Frontal cortex (tissue), 4 donors: ENCODE results near the gene PIAS3. TPM values are rescaled to one million over a fixed set of nuclear protein-coding genes. Genes with fewer than 3 reads are reported as not detected.
"Not testable (repeated sequence)": the region's sequence is repeated elsewhere in the genome, so short reads cannot be mapped to it uniquely, and the experiment has no call there.

Source experiments
- DNase-seq, 2 donors: peaks; one replicate each; pipeline ENCODE4 v3.0.0; 2012; ENCODE audit warnings: low spot score in 2 of 2
- FAIRE-seq: peaks from 2 replicates; lab custom pipeline; 2012; peaks lifted over from hg19 to GRCh38; lab: Jason Lieb, UNC
- small RNA-seq: library from RNA; depleted of rRNA; stranded (forward); fragments of <200 nt; gene quantifications from one replicate; pipeline ENCODE3, GENCODE V24; 2014
- total RNA-seq: library from RNA; depleted of rRNA; stranded (reverse); fragments of >200 nt; gene quantifications from one replicate; pipeline ENCODE4 v1.2.3, GENCODE V29; 2014
- donor health status: control.
- donor health status: control.
- donor health status: control.

Gene PIAS3
- total RNA-seq, 1 donor from 2014 or later: 6.1 TPM

DNA sequence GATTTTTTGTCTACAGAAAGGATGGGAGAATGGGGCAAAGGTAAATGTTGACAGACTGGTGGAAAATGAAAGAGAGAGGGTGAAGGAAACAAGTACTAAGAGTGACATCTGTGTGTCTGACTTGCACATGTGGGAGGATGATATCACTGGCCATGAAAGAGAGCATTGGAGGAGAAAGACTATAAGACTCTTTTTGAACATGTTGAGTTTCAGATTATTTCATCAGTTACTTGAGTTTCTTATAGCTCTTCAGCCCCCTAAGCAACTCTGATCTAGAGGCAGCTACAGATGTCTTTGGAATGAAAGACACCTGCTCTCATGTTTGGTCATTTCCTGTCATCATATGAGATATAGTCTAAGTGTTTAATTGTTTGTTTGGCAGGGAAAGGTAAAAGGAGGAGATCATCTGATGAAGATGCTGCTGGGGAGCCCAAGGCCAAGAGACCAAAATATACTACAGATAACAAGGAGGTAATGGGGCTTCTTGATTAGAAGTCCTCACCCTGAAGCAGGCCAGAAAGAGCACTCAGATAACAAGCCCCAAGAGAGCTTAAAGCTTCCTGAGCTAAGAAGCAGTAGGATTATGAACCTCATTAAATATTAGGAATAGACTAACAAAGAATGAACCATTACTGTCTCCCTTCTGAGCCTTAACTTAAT is 30.4 kb downstream of the PIAS3 start:
- FAIRE-seq: no peak
- DNase-seq: no peak

DNA sequence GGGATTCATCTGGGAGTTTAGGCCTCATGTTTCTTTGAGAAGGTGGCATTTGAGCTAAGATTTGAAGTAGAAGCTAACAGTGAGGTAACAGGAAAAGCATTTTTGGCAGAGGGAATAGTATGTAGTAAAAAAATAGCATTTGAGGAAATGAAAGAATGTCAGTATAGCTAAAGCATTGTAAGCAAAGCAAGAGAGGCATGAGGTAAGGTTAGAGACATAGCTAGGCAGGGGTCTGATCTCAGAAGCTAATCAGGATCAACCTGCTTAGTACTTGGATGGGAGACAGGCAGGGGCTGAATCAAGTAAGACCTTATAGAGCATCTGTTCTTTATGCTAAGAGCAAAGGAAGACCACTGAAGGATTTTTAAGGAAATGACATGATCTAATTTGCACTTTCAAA is 30.9 kb downstream of the PIAS3 start:
- FAIRE-seq: no peak
- no peak for DNase-seq

DNA sequence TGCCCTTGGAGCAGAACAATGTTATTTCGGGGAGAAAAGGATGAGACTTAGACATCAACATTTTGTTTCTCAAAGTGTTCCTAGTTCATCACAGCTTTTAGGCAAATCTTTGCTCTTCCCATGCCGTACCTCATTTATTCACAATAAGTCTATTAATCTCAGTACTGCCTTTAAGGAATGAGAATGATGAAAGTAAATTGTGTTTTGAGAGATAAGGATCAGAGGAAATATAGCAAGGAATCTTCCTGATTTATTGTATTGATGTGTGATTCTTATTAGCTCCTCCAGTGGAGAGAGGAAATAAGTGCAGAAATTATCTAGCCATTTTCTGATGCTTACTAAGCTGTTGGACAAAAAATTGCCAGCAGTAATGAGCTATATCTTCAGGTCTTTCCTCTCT is 32.9 kb downstream of the PIAS3 start:
- FAIRE-seq (no peak), DNase-seq (no peak)

- DNase-seq: no peak
- FAIRE-seq: no peak
Measured at GRCh38 chr1:145824499-145824842, 34.4 kb downstream of the PIAS3 start.

GRCh38 chr1:145823565-145824498 is 35.0 kb downstream of the PIAS3 start, which contains the start of the genes POLR3C and RNF115:
TSS of gene POLR3C (plus strand) at chr1:145824200. CDS start at chr1:145825777, 1,577 bp downstream.
TSS of gene RNF115 (minus strand) at chr1:145824095. CDS start at chr1:145823873, 222 bp downstream.
- FAIRE-seq (no peak), DNase-seq (peak; percentile 80 to 82)

DNA sequence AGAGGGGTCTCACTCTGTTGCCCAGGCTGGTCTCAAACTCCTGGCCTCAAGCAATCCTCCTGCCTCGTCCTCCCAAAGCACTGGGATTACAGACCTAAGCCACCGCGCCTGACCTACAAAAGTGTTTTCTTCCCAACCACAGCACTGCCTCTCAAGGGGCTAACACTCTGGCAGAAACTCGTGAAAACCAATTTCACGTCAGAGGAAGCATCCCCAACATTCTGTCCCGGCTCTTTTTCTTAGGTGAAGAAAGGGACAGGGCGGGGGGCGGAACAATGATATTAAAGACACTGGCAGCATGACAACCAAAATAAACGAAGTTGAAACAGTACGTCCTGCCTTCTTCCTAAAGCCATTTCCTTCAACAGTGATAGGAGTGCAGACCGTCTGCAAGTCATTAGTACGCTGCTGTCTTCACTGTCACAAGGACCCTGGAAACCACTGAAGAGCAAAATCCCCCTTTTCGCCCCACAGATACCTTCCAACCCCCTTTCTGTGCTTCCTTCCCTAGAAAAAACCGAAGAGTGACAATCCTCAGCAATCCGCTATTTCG is 36.0 kb downstream of the PIAS3 start:
- not testable (repeated sequence) for FAIRE-seq, DNase-seq

DNA sequence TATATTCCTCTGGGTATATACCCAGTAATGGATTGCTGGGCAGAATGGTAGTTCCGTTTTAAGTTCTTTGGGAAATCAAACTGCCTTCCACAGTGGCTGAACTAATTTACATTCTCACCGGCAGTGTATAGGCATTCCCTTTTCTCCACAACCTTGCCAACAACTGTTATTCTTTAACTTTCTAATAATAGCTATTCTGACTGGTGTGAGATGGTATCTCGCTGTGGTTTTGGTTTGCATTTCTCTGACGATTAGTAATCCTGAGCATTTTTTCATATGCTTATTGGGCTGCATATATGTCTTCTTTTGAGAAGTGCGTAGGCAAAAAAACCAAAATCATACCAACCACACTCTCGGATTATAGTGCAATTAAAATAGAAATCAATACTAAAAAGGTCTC is 40.8 kb downstream of the PIAS3 start:
- not testable (repeated sequence) for DNase-seq, FAIRE-seq

DNA sequence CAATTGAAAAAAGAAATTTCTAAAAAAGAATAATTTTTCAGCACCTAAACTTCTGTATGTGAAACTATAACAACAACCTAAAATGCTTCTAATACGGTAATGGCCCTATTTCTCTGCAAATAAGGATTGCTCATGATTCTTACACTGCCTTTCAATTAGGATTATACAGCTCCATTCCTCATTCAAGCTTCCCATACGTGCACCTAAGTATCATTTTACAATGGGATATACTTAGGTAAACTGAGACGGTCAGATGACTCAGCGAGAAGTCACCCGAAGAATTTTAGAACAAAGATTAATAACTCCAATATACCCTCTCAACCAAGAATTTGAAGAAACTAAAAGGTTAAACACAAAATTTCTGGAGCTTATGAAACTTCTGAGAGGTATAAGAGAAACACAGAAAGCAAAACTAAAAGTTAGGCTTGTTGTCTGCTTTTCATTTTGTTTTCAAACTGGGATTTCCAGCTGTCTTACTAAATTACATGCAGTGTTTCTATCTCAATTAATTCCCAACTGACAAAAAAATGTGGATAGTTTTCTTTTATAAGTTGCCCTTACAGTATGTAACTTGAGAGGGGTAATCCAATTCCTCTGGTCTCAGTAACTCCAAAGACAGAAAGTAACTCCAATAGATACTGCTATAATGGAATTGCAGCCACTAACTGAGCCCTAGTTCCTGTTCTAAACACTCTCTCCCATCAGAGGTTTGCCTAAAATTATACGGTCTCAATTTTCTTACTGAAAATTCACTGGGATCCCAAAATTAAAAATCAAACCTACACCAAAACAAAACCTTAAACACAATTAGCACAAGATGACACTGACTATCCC is 45.7 kb downstream of the PIAS3 start:
- DNase-seq, FAIRE-seq: not testable (repeated sequence)

- no peak for FAIRE-seq
- DNase-seq: no peak
Measured at GRCh38 chr1:145806844-145807243, 52.0 kb downstream of the PIAS3 start.

- no peak for FAIRE-seq
- no peak for DNase-seq
Measured at GRCh38 chr1:145806408-145806807, 52.5 kb downstream of the PIAS3 start.

DNA sequence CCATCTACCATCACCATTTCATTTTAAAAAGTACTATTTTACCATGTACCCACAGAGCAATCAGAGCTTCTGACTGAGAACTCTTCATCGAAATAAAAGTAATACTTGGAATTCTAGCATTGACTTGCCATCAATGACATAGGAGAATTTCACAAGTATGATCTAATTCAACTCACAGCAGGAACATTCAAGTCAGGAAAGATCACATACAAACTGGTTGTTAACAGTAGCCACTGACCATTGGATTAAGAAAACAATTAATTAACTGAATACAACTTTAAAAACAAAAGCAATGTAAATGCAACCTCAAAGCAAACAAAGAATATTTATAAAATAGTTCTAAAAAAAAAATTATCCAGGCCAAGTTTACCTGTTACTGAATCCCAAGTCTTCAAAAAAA is 53.8 kb downstream of the PIAS3 start:
- FAIRE-seq (no peak), DNase-seq (no peak)

DNA sequence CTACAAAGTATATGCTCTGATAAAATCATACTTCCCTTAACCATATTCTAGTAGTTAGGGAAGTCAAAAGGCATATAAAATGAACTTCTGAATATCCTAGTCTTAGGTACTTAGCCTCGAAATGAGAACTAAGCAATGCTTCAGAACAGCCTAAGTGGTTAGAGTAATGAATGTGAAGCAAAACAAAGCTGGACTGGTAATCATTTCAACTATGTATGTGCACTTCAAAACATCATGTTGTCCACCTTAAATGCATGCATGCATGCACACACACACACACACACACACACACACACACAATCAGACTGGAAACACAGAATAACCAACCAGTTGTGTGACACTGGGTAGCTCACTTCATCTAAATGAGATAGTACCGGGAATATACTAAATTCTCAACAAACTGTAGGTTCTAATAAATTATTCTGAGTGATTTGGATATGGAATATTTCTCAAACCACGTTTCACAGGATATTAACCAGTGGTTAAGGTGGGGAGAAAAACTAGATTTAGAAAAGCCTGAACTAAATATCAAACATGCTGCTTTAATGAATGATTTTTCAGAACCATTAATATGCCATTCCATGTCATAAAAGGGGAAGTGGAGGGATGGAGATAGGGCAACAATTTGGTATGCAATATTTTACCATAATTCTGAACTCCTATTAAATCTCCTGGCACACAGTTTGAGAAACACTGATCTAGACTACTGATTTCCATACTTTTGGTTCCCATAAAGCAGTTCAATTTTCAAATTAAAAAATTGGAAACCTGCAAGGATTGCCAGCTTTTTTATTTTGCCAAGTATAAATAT is 54.4 kb downstream of the PIAS3 start:
- no peak for FAIRE-seq

GRCh38 chr1:145799806-145800205 is 59.1 kb downstream of the PIAS3 start:
- DNase-seq (no peak), FAIRE-seq (no peak)

More for the DNA sequence above, 54.4 kb downstream of the PIAS3 start:
- no peak for DNase-seq

Small RNAs within 50 kb of the gene (small RNA-seq; reads per million reads assigned to genes)
- not detected for gene MIR6736

Other genes with a start within 250 kb of the PIAS3 start
- gene PDZK1, start 151.7 kb downstream of the PIAS3 start, total RNA-seq: 0.82 TPM
- not detected for gene CD160, start 139.6 kb downstream of the PIAS3 start, total RNA-seq
- 26.5 TPM for gene RNF115, start 35.0 kb downstream of the PIAS3 start, total RNA-seq
- gene POLR3C, start 34.9 kb downstream of the PIAS3 start, total RNA-seq: 30.6 TPM
- 2.4 TPM for gene NUDT17, start 13.5 kb downstream of the PIAS3 start, total RNA-seq
- 0.82 TPM for gene ANKRD35, start 26.8 kb upstream of the PIAS3 start, total RNA-seq
- gene ITGA10, start 51.0 kb upstream of the PIAS3 start, total RNA-seq: 0.82 TPM
- gene PEX11B, start 59.6 kb upstream of the PIAS3 start, total RNA-seq: 35.5 TPM
- 81.1 TPM for gene RBM8A, start 68.4 kb upstream of the PIAS3 start, total RNA-seq
- 17.1 TPM for gene LIX1L, start 98.9 kb upstream of the PIAS3 start, total RNA-seq
- 1.6 TPM for gene ANKRD34A, start 105.5 kb upstream of the PIAS3 start, total RNA-seq
- 14.7 TPM for gene POLR3GL, start 105.6 kb upstream of the PIAS3 start, total RNA-seq
- gene TXNIP, start 137.5 kb upstream of the PIAS3 start, total RNA-seq: 125 TPM
- not detected for gene HJV, start 162.7 kb upstream of the PIAS3 start, total RNA-seq